Calu3 (cell line): ENCODE data around the gene EPHB6. TPM values are rescaled to one million over a fixed set of nuclear protein-coding genes. Genes with fewer than 3 reads are reported as not detected.

Experiments used
- BruUV-seq: library from RNA; stranded (reverse); fragments of 400-500 nt; replicated peaks from 2 replicates; lab custom pipeline; 2021; lab: Mats Ljungman, UMichigan
- CTCF ChIA-PET: fragments of 300-600 bp; sonication (Branson Sonifier 250); formaldehyde crosslinking; loops from one replicate; lab custom pipeline; 2022; ENCODE audit warnings: antibody characterized with exemption; lab: Charles Lee
- DNase-seq: peaks from one replicate; pipeline ENCODE4 v3.0.0; 2022
- H3K27ac Mint-ChIP-seq: one replicate; pipeline ENCODE4 v1.8.0; 2022; ENCODE audit warnings: mixed read lengths; ENCODE audit not compliant: unreplicated experiment
- H3K27me3 Mint-ChIP-seq: one replicate; pipeline ENCODE4 v1.8.0; 2022; ENCODE audit warnings: mixed read lengths; ENCODE audit not compliant: unreplicated experiment
- H3K36me3 Mint-ChIP-seq: one replicate; pipeline ENCODE4 v1.8.0; 2022; ENCODE audit warnings: mild to moderate bottlenecking, moderate library complexity, mixed read lengths; ENCODE audit not compliant: insufficient read depth, unreplicated experiment
- H3K4me1 Mint-ChIP-seq: one replicate; pipeline ENCODE4 v1.8.0; 2022; ENCODE audit warnings: mild to moderate bottlenecking, low read depth, mixed read lengths; ENCODE audit not compliant: unreplicated experiment
- H3K4me3 Mint-ChIP-seq: one replicate; pipeline ENCODE4 v1.8.0; 2022; ENCODE audit warnings: mild to moderate bottlenecking, low read depth, moderate library complexity, mixed read lengths; ENCODE audit not compliant: unreplicated experiment
- H3K9me3 Mint-ChIP-seq: one replicate; pipeline ENCODE4 v1.8.0; 2022; ENCODE audit warnings: low read depth, mixed read lengths; ENCODE audit not compliant: unreplicated experiment
- intact Hi-C: fragments of 100-400 bp; cut with micrococcal nuclease; formaldehyde crosslinking; loops from one replicate; pipeline ENCODE4 v1.10.0; 2022; ENCODE audit not compliant: unreplicated experiment
- total RNA-seq: library from RNA; stranded (reverse); gene quantifications from 2 replicates; pipeline ENCODE4 v1.2.3, GENCODE V29; 2022
- TF ChIP-seq, protein P1 (sequence below): fragments of 200-600 bp; IDR thresholded peaks from one replicate; pipeline ENCODE4 v1.8.0; 2022; ENCODE audit warnings: antibody characterized with exemption; ENCODE audit not compliant: unreplicated experiment

EPHB6 gene
- total RNA-seq, 1 experiment from 2014 or later: 3.0 TPM

DNA sequence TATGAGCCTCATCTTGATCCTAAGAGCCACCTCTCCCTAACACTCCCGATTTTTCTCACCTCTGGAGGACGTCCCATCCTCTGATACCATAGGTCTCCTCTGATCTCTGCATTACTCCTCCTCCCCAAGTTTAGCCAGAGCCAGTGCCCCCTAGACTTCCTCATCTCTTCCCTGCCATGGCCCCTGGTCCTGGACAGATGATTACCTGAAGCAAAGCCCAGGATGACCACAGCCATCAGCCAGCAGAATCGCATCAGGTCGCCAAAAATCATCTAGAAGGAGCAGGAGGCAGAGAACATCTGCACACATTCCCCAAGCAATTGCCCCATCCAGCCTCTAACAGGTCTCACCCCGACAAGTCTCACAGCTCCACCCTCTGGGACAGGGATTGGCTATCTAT is 19.0 kb downstream of the EPHB6 start:
- DNase-seq: no peak
- no peaks in the 10 kb centered on the region for H3K4me1 Mint-ChIP-seq
- intact Hi-C loops: no loop called here
- CTCF ChIA-PET: interaction anchor here (0.9 to 2.0 kb wide), 4 partner anchors 9 to 128 kb away, joined by 3 to 18 read pairs (median 4); no protein-coding TSS in a partner anchor
- H3K4me3 Mint-ChIP-seq: no peak overlapping the region
- H3K27ac Mint-ChIP-seq: no peak overlapping the region
- no peaks in the 10 kb centered on the region for H3K36me3 Mint-ChIP-seq
- no TSS peak for BruUV-seq
- TF ChIP-seq, protein P1, sequence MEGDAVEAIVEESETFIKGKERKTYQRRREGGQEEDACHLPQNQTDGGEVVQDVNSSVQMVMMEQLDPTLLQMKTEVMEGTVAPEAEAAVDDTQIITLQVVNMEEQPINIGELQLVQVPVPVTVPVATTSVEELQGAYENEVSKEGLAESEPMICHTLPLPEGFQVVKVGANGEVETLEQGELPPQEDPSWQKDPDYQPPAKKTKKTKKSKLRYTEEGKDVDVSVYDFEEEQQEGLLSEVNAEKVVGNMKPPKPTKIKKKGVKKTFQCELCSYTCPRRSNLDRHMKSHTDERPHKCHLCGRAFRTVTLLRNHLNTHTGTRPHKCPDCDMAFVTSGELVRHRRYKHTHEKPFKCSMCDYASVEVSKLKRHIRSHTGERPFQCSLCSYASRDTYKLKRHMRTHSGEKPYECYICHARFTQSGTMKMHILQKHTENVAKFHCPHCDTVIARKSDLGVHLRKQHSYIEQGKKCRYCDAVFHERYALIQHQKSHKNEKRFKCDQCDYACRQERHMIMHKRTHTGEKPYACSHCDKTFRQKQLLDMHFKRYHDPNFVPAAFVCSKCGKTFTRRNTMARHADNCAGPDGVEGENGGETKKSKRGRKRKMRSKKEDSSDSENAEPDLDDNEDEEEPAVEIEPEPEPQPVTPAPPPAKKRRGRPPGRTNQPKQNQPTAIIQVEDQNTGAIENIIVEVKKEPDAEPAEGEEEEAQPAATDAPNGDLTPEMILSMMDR: no peak
- no peaks in the 10 kb centered on the region for H3K9me3 Mint-ChIP-seq
- H3K27me3 Mint-ChIP-seq: peaks cover 69% of the 10 kb centered on the region

DNA sequence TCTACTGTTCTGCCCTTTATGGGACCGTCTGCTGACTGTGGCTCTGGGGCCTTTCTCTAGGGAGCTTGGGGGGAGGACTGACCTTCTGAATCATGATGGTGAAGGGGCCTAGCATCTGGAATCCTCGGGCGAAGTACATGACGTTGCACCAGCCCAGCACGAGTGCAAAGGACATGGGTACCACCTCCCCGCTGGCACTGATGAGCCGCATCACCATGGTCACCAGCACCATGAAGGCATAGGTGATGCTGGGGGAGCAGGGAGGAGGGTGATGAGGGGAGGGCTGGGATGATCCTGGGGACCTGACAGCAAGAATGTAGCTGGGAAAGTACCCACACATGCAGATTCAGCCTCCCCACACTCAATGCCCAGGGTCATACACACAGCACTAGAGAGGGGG is 19.5 kb downstream of the EPHB6 start:
- no peak overlapping the region for H3K4me3 Mint-ChIP-seq
- H3K4me1 Mint-ChIP-seq: no peaks in the 10 kb centered on the region
- no peak overlapping the region for H3K27ac Mint-ChIP-seq
- DNase-seq: no peak
- H3K36me3 Mint-ChIP-seq: no peaks in the 10 kb centered on the region
- intact Hi-C loops: no loop called here
- no peaks in the 10 kb centered on the region for H3K9me3 Mint-ChIP-seq
- CTCF ChIA-PET: no interaction called here
- no TSS peak for BruUV-seq
- TF ChIP-seq, protein P1: no peak
- peaks cover 69% of the 10 kb centered on the region for H3K27me3 Mint-ChIP-seq

- CTCF ChIA-PET: interaction anchor here (0.7 kb wide), 1 partner anchor 86 kb away, joined by 5 read pairs; no protein-coding TSS in a partner anchor
- no peak overlapping the region for H3K4me3 Mint-ChIP-seq
- intact Hi-C loops: no loop called here
- DNase-seq: no peak
- TF ChIP-seq, protein P1: no peak
- H3K27me3 Mint-ChIP-seq: peaks cover 69% of the 10 kb centered on the region
- no peaks in the 10 kb centered on the region for H3K4me1 Mint-ChIP-seq
- no peaks in the 10 kb centered on the region for H3K9me3 Mint-ChIP-seq
- BruUV-seq: no TSS peak
- no peak overlapping the region for H3K27ac Mint-ChIP-seq
- no peaks in the 10 kb centered on the region for H3K36me3 Mint-ChIP-seq
Observed at GRCh38 chr7:142874837-142875236, 20.0 kb downstream of the EPHB6 start.

GRCh38 chr7:142875456-142875855 is 20.6 kb downstream of the EPHB6 start:
- Mint-ChIP-seq H3K36me3 (no peaks in the 10 kb centered on the region), H3K9me3 (no peaks in the 10 kb centered on the region), H3K27me3 (peaks cover 73% of the 10 kb centered on the region), H3K4me1 (no peaks in the 10 kb centered on the region), H3K4me3 (no peak overlapping the region), H3K27ac (no peak overlapping the region)
- TF ChIP-seq, protein P1: no peak
- CTCF ChIA-PET: interaction anchor here (0.7 kb wide), 1 partner anchor 86 kb away, joined by 5 read pairs; no protein-coding TSS in a partner anchor
- no peak for DNase-seq
- BruUV-seq: no TSS peak
- intact Hi-C loops: no loop called here
